ENCODE data around the gene PDCD6IP.
"Not testable (repeated sequence)": the region's sequence is repeated elsewhere in the genome, so short reads cannot be mapped to it uniquely, and the experiment has no call there.

Gene PDCD6IP

DNA sequence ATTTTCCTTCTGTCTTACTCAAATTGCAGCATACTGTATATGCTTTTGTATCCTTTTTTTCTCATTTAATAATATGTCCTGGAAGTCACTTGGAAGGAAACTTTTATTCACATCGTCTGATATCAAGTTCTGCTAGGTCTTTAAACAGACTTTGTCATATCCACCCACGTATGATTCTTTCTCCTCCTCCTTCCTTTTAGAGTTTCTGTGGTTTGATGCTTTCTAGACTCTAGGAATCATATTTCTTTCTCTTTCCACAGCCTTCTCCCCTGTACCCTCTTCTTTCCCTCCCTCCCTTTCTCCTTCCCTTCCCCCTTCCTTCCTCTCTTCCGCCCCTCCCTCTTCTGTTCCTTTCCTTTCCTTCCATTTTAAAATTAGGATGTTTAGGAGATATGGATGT is 52.2 kb downstream of the PDCD6IP start:
- DNase-seq (ENCODE audit: low spot score): not testable (repeated sequence)

DNA sequence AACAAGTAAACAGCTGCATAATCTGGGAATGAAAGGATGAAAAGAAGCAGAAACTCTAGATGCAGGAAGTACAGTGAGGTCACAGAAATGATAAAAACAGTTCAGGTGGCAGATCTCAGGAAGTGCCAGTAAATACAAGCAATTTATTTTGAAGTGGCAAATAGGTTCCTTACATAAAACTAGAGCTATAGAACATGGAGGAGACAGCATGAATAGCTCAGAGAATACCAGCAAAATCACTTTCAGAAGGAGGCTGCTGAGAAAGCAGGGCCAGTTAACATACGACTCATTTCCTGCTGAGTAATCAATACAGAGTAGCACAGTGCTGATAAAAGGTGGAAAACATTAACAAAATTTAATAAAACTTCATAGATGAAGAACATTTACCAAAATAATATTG is 57.0 kb downstream of the PDCD6IP start:
- DNase-seq (ENCODE audit: low spot score): peak; percentile 54

DNA sequence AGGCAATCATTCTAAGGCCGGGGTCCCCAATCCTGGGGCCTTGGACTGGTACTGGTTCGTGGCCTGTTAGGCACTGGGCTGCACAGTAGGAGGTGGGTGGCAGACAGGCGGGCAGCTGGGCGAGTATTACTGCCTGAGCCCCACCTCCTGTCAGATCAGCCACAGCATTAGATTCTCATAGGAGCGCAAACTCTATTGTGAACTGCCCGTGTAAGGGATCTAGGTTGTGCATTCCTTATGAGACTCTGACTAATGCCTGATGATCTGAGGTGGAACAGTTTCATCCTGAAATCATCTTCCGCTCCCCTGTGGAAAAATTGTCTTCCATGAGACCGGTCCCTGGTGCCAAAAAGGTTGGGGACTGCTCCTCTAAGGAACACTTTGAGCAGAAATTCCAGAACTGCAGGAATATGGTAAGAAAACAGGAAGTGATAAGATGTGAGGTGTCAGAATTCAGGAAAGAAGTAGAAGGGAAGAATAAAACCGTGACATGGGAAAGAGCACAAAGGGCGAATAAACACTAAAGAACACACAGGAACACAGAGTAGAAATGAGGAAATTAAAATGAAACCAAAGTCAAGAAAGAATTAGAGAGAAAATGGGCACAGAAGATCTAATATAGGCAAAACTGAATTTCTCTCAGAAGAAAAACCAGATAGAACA is 57.6 kb downstream of the PDCD6IP start:
- DNase-seq (ENCODE audit: low spot score): peak; percentile 67

DNA sequence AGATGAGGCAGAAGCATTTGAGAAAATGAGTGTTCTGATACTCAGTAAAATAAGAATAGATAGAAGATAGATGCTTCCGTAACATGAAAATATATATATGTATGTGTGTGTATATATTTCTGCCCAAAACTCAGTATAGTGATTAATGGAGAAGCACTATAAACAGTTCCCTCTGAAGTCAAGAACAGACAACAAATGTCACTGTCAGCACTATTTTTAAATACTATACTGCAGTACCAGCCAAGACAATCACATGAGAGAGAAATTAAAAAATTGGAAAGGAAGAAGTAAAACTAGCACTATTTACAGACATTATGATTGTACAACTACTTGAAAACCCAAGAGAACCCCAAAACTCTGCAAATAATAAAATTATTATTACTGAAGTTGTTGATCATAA is 59.3 kb downstream of the PDCD6IP start:
- DNase-seq (ENCODE audit: low spot score): not testable (repeated sequence)

DNA sequence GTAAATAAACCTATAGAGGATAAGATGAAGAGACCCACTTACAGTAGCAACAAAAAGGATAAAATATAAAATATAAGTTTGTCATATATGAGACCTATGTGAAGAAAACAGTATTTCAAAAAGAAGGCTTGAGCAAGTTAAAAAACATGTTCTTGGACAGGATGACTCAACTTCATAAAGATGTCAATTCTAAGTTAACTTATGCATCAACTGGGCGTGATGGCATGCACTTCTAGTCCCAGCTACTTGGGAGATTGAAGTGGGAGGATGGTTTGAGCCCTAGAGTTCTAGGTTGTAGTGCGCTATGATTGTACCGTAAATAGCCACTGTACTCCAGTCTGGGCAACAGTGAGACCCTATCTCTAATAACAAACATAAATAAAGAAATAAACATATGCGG is 59.7 kb downstream of the PDCD6IP start:
- no peak for DNase-seq (ENCODE audit: low spot score)

DNA sequence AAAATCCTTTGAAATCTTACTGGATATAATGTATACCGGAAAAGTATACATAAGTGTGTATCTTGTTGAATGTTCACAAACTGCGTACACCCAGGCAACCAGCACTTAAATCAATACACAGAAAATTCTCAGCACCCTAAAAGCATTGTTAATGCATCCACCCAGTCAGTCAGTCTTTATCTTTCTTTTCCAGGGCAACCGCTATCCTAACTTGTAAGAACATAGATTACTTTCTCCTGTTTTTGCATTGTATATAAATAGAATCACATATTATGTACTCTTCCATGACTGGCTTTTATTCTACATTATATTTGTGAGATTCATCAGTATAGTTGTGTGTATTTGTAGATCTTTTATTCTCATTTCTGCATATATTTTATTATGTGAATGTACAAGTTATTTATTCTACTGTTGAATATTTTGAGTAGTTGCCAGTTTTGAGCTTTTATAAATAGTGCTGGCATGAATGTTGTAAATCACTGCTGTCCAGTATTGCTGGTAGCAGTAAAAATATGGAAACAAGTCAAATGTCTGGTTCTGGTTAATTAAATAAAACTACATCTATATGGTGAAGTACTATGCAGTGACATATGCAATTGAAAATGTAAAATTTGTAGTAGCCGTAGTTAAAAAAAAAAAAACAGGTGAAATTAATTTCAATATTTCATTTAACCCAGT is 62.1 kb downstream of the PDCD6IP start:
- no peak for DNase-seq (ENCODE audit: low spot score)

DNA sequence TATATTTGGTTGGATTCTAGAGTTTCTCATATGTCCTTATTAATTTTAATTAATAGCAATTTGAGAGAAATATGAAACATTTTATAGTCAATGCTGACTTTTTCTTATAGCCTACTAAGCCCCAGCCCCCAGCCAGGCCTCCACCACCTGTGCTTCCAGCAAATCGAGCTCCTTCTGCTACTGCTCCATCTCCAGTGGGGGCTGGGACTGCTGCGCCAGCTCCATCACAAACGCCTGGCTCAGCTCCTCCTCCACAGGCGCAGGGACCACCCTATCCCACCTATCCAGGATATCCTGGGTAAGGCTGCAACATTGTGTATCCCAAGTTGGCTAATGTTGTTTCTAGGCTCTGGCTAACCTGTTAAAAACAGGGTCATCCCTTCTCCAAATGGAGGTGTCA is 66.7 kb downstream of the PDCD6IP start:
- DNase-seq (ENCODE audit: low spot score): no peak

DNA sequence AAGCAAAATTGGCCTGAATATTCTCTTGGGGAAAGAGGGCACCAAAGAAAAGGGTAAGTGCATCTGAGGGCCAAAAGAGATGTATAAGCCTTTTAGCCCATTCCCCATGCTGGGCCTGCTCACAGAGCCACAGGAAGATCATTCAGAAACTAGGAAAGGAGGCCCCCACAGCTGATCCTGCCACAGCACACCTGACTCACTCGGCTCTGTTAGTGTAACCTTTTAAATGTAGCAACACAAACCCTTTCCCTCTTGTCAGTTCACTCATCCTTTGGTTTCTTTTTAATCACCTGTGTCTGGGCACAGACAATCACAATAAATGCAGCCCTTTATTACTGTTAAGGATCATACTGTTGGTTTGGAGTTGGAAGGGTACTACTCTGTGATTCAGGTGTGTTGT is 69.9 kb downstream of the PDCD6IP start:
- no peak for DNase-seq (ENCODE audit: low spot score)

DNA sequence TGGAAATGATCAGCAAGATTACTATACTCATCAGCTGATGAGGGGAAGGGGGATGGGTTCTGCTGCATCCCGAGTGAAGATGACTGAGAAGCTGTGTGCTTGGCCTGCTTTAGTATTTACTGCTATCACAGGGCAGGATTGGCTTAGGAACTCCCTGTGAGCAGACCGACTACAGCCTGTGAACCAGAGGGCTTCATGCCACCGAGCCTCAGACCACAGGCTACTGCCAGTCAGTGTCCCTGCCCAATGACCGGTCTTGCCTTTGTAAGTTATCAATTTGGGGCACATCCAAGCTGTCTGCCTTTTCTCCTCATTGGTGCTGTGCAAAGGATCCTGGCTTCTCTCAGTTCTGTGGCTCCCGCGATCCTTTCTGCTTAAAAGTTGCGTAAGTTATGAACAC is 71.5 kb downstream of the PDCD6IP start:
- DNase-seq (ENCODE audit: low spot score): no peak

DNA sequence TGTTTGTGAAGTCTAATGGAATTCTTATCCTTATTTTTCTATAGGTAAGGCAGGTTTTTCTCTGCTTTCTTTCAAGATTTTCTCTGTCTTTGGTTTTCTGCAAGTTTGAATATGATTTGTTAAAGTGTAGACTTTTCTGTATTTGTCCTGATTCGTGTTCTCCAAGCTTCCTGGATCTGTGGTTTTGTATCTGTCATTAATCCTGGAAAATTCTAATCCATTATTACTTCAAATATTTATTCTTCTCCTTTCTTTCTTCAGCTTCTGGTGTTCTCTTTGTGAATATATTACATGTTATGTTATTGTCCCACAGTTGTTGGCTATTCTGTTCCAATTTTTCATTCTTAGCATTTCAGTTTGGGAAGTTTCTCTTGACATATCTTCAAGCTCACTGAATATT is 76.4 kb downstream of the PDCD6IP start:
- DNase-seq (ENCODE audit: low spot score): no peak

DNA sequence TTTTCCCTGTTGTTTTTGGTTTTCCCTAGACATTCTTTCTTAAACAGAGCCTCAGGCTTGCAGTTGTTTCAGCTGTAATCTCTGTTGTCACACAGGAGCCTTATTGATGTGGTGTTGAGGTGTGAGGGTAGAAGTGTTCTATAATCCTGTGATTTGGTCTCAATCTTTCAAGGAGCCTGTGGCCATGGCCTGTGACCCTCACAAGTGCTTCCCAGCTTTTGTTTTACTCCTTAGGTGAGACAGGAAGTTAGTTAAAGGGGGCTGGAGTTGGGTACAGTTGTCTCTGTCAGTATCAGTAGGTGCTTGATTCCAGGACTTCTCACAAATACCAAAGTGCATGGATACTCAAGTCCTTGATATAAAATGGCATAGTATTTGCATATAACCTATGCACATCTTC is 77.2 kb downstream of the PDCD6IP start:
- DNase-seq (ENCODE audit: low spot score): no peak

DNA sequence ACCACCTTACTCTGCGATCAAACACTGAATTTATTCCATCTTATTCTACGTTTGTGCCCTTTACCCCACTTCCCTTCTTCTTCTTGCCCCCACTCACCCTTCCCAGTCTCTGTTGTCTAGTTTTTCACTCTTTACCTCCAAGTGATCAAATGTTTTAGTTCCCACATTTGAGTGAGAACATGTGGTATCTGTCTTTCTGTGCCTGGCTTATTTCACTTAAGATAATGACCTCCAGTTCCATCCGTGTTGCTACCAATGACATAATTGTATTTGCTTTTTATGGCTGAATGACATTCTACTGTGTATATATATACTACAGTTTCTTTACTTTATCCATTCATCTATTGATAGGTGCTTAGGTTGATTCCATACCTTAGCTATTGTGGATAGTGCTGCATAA is 78.8 kb downstream of the PDCD6IP start:
- DNase-seq (ENCODE audit: low spot score): no peak

DNA sequence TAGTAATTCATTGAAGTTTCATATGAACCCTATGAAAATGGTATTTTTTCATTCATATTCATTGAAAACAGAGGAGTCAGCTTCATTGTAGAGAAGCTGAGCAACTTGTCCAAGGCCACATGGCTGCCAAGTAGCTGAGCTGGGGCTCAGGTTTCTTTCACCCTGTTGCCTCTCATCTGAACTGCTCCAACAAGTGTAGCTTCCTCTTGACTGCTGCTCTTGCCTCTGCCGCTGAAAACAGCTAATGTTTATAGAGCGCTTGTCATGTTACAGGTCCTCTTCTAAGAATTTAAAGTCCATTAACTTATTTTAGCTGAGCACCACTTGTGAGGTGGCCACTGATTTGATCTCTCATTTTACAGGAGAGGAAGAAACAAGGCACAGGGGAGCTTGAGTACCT is 81.1 kb downstream of the PDCD6IP start:
- DNase-seq (ENCODE audit: low spot score): no peak

DNA sequence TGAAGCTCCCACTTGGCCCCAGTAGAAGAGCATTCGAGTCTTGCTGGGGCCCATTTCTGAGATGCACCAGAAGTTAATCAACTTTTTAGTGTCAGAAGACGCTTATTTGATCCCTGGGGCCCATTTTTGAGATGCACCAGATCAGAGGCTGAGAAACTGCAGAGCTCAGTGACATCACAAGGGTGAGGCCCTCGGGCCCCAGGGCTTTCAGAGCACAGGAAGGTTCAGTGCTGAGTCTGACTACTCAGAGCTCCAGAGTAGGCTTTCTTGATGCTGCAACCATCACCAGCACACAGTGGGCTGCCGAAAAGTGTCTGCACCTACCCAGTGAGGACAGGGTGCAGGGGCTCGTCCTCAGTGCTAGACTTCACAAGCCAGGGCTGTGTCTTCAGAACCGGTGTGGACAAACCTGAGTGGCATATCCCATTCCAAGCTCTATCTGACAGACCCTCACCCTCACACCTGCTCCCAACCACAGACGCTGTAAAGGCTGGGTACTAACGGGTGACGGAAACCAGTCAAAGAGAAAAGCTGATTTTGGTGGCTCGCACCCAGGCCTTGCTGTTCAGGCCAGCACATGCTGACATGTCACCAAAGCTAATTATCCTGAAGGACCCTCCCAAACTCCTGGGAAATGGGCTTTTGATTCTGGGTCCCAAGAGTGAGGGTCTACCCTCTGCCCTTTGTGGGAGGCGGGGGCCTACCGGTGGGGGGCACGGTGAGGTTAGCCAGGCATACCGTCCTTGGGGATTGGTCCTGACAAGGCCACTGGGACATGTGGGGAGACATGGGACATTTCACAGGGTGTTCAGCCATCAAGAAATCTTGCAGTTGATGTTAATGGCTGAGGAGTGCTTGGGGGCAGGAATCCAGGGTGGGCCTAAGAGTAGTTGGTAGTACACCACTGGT is 83.0 kb downstream of the PDCD6IP start:
- DNase-seq (ENCODE audit: low spot score): no peak

DNA sequence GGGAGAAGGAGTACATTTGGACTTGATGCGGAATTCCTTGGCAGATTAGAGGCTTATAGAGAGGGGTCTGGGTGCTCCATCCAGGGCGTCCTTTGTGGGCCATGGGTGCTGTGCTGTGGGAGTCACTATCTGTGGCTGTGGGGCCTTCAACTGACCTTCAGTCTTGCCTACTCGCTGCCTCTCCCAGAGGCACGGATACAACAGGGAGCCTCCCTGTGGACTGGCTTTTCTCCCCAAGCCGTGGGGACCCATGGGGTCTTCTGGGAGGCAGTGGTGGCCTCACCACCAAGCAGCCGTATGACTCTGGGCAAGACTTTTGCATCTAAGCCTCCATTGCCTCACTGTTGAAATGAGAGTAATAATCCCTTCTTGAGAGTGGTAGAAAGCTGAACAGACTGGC is 83.9 kb downstream of the PDCD6IP start:
- DNase-seq (ENCODE audit: low spot score): no peak

DNA sequence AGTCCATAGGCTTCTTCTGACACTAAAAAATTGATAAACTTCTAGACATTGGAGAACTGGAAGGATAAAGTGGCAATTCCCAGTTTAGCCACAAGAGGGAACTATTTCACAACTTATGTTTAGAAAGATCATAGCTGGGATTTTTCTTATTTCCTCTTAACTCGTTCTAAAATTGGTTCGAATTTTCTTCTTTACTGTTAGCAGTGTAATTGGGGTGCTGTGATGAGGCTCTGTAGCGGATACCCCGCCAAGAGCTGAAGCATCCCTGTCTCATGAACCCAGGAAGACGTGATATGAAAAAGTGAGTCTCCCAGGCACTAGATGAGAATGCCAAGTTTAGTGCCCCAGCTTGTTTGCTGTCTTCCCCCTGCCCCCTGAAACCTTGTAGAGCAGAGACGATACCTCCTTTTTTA is 85.1 kb downstream of the PDCD6IP start:
- peak; percentile 42 for DNase-seq (ENCODE audit: low spot score)

DNA sequence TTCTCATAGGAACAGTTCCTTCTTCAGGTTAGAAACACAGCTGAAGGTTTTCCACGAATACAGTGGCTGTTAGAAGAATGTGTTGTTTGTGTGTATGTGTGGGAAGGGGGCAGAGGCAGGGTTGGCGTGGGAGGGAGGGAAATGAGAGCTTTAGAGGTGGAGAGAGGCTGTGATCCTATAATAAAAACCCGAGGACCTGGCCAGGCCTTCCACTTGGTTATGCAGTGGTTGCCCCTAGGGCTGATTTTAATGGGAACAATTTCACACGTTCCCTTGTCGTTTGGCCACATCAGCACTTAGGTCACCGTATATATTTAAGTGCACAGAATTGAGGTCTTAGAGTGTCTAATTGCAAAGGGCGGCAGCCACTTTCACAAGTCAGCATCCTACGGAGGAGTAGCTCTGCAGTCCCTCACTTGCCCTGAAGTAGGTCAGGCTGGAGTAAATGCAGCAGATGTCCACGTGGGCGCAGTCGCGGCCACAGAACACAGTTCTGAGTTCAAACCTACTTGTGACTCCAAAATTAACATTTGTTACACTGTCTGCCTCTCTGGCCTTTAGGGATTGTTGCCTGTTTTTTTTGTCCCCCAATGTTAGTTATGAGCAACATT is 85.6 kb downstream of the PDCD6IP start:
- DNase-seq (ENCODE audit: low spot score): peak; percentile 53

DNA sequence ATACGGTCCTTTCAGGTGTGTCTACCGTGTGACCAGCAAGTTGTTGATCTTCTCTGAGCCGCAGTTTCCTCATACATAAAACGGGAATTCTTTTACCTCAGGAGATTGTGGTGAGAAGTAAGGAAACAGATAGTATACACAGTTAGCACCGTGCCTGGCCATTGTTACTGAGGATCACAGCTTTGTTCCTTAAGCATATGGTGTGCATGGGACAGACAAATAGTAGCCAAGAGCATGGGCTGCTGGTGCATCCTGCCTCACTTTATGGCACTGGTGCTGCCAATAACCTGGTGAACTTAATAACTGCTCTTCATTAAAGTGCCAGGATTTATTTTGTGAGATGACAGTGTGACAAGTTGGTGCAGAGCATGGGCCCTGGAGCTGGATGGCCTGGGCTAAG is 86.3 kb downstream of the PDCD6IP start:
- DNase-seq (ENCODE audit: low spot score): no peak

DNA sequence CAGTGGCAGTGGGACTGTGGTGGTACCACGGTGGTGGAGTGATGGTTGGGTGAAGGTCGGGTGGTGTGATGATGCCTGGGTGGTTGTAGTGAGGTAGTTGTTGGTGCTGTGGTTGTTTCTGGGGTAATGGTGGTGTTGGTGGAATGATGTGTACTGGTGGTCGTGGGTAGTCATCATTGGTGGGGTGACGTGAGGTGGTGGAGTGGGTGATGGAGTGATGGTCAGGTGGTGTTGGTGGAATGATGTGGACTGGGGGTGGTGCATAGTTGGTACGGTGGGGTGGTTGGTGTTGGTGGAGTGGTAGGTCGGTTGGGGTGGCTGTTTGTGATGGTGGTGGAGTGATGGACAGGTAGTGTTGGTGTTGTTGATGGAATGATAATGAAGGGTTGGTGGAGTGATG is 87.1 kb downstream of the PDCD6IP start:
- no peak for DNase-seq (ENCODE audit: low spot score)

DNA sequence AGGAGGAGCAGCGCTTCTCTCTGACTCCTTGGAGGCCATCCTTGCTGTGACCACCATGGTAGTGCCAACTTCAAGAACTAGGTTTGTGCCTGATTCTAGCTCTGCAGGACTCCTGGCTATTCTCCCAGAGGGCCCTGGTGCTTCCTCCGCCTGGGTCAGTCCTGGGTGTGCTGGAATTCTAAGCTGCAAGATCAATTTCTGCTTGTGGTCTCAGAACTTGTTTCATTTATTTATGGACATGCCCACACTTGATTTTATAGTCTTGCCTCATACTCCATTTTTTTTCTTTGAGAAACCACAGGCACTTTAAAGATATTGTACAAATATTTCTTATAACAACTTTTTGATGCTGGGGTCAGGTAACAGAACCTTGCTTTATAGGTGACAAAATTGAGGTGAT is 87.6 kb downstream of the PDCD6IP start:
- no peak for DNase-seq (ENCODE audit: low spot score)

DNA sequence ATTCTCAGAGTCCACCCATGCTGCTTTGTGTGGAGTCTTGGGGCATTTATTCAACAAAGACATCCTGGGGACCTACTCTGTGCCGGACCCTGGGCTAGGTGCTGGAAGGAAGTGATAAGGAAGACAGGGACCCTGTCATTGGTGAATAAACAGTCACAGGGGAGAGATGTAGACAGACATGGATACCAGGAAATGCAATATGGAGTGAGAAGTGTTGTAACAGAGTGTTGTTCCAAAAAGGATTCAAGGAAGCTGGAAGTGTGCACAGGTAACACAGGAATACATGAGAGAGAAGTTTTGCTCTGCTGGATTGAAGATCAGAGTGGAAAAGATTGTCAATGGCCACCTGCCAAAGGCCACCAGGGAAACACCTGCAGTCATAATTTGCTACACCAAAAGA is 89.0 kb downstream of the PDCD6IP start:
- DNase-seq (ENCODE audit: low spot score): no peak

DNA sequence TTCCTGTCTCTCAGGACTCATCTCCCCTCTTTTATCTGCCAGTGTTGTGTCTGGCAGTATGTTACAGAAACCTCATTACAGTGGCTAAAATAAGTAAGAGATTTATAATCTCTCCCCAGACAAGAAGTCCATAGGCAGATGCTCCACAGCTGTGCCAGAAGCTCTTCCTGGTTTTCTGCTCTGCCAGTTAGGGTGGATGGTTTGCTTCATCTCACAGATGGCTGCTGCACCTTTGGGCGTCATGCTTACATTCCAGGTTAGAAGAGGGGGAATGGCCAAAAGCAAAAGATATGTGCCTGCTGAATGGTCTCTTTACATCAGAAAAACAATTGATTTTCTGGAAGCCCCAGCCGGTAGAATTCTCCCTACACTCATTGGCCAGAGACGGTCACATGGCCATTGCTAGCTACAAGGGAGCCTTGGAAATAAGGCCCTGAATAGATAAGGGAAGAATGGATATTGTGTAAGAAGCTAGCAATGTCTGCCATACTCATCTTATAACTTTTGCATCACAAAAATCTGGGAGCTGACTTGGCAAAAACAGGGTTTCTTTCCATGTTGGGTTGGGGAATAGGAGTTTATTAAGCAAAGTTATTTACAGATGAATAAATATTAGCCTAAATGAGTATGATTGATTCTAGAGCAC is 91.1 kb downstream of the PDCD6IP start:
- DNase-seq (ENCODE audit: low spot score): no peak
